Vagina (tissue), 2 donors: ENCODE results near the gene BATF.

Experiments used
- CTCF ChIP-seq, 3 experiments: fragments of 450-650 bp in 2 of 3; fragments of 200-600 bp in 1 of 3; sonication (generic) in 1 of 3; IDR thresholded peaks; one replicate each; pipeline ENCODE4 v1.5.1; 2017 to 2019; ENCODE audit warnings: antibody characterized with exemption in 3 of 3, mild to moderate bottlenecking in 2 of 3, moderate library complexity in 2 of 3
- POLR2A ChIP-seq, 2 donors: fragments of 450-650 bp; IDR thresholded peaks; one replicate each; pipeline ENCODE4 v1.6.1; 2017; ENCODE audit warnings: antibody characterized with exemption in 2 of 2, mild to moderate bottlenecking in 2 of 2, moderate library complexity in 2 of 2
- POLR2AphosphoS5 ChIP-seq, 2 donors: sonication (generic); formaldehyde crosslinking; IDR thresholded peaks; one replicate each; pipeline ENCODE4 v1.9.0; 2017; ENCODE audit warnings: antibody characterized with exemption in 2 of 2, mild to moderate bottlenecking in 2 of 2, low read depth in 1 of 2; ENCODE audit not compliant: insufficient read depth in 1 of 2

- no peak for TF ChIP-seq CTCF (IDR thresholded peaks at IDR 0.05)
- no peak for TF ChIP-seq POLR2AphosphoS5 (IDR thresholded peaks at IDR 0.05; ENCODE audit: insufficient read depth in 1 of 2, low read depth in 1 of 2)
- no peak for TF ChIP-seq POLR2A (IDR thresholded peaks at IDR 0.05)
Observed at GRCh38 chr14:75591331-75591946, 69.2 kb downstream of the BATF start.
